Measurements from ENCODE around the gene FAM180B. TPM values are rescaled to one million over a fixed set of nuclear protein-coding genes. Genes with fewer than 3 reads are reported as not detected.
"Not testable (repeated sequence)": the region's sequence is repeated elsewhere in the genome, so short reads cannot be mapped to it uniquely, and the experiment has no call there.

FAM180B gene
- total RNA-seq, 5 donors from 2014 or later (not counting 1 experiment from before 2014, with no cell fraction given), result 0.20 to 0.51 (median 0.28) TPM; not detected in 2

GRCh38 chr11:47564366-47564765, 22.1 kb upstream of the FAM180B start:
- H3K27me3 Mint-ChIP-seq; H3K27me3 ChIP-seq (replicated peaks in 1 of 2; ENCODE audit: control insufficient read depth in 2 of 2, extremely low read depth in 1 of 2, insufficient read depth in 2 of 2, low read length in 1 of 2); DNase-seq; H3K27ac ChIP-seq (ENCODE audit: low read length); ATAC-seq (replicated peaks in 1 of 4); H3K9me3 Mint-ChIP-seq; H3K36me3 Mint-ChIP-seq; H3K36me3 ChIP-seq (ENCODE audit: control insufficient read depth in 2 of 2, extremely low read depth in 1 of 2, insufficient read depth in 1 of 2, low read length in 1 of 2); H3K9me3 ChIP-seq; H3K4me3 ChIP-seq (ENCODE audit: control insufficient read depth in 1 of 2, extremely low read depth in 1 of 2, low read length in 1 of 2): not testable (repeated sequence)
- ChIA-PET POLR2A (interaction anchor here (0.6 to 1.4 kb wide), 6 partner anchors 13 to 350 kb away, joined by 3 to 5 read pairs (median 4); partner anchors contain the start of gene DDB2 (in 1 of the 2)), CTCF (interaction anchor here (0.5 to 1.5 kb wide), 8 partner anchors 8 to 190 kb away, joined by 3 to 6 read pairs (median 4); partner anchors contain the start of gene CELF1 (in 1 of the 2))
- H3K27ac Mint-ChIP-seq, result peak overlapping the region in 1 of 2 donors; percentile 55
- peaks cover 8 to 22% (median 19%) of the 10 kb centered on the region in 3 donors for H3K4me1 Mint-ChIP-seq
- peak overlapping the region; percentile 47 to 77 (median 69) for H3K4me3 Mint-ChIP-seq
- WGBS (ENCODE audit: insufficient coverage), result 86% methylated on average over 5 of the region's 10 CpGs
- peaks cover 4 to 24% of the 10 kb centered on the region in 2 experiments for H3K4me1 ChIP-seq (ENCODE audit: control insufficient read depth in 1 of 2, extremely low read depth in 1 of 2, insufficient read depth in 2 of 2, low read length in 2 of 2)

DNA sequence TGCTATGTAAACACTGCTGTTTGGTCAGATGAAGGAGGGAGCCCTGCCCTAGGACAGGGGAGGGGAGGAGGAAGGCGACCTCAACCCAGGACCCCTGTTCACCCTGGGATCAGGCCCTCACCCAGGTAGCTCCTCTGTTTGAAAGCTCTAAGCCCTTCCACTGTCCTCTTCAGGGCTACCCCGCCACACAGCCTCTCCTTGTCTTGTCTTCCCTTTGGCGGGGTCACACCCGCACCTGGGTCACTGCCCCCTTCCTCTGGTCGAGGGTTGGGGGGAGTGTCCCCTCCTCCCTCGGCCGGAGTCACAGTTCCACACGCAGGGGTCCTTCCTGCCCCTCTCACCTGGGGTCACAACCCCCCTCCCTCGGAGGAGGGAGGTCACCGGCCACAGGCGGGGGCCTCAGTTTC, 21.5 kb upstream of the FAM180B start:
- Mint-ChIP-seq H3K27ac (peak overlapping the region; percentile 43 to 85), H3K9me3 (no peaks in the 10 kb centered on the region), H3K4me3 (peak overlapping the region; percentile 74 to 80 (median 77)), H3K27me3 (no peaks in the 10 kb centered on the region), H3K36me3 (no peaks in the 10 kb centered on the region), H3K4me1 (peaks cover 8 to 24% (median 19%) of the 10 kb centered on the region in 3 donors)
- peaks cover 0 to 5% of the 10 kb centered on the region in 2 donors for H3K36me3 ChIP-seq (ENCODE audit: control insufficient read depth in 2 of 2, extremely low read depth in 1 of 2, insufficient read depth in 1 of 2, low read length in 1 of 2)
- peak overlapping the region; percentile 81 for H3K27ac ChIP-seq (ENCODE audit: low read length)
- no peaks in the 10 kb centered on the region for H3K9me3 ChIP-seq
- ATAC-seq (replicated peaks in 1 of 4), result peak in 3 of 4 experiments; percentile 6 to 11 (median 8)
- ChIA-PET CTCF (interaction anchor here (0.5 to 1.5 kb wide), 8 partner anchors 9 to 156 kb away, joined by 3 to 6 read pairs (median 4); partner anchors contain the start of gene CELF1 (in 1 of the 2)), POLR2A (interaction anchor here (0.5 to 1.4 kb wide), 7 partner anchors 13 to 350 kb away, joined by 3 to 5 read pairs (median 4); partner anchors contain the start of gene DDB2 (in 1 of the 2))
- no peaks in the 10 kb centered on the region for H3K27me3 ChIP-seq (replicated peaks in 1 of 2; ENCODE audit: control insufficient read depth in 2 of 2, extremely low read depth in 1 of 2, insufficient read depth in 2 of 2, low read length in 1 of 2)
- H3K4me1 ChIP-seq (ENCODE audit: control insufficient read depth in 1 of 2, extremely low read depth in 1 of 2, insufficient read depth in 2 of 2, low read length in 2 of 2), result peaks cover 4 to 24% of the 10 kb centered on the region in 2 experiments
- H3K4me3 ChIP-seq (ENCODE audit: control insufficient read depth in 1 of 2, extremely low read depth in 1 of 2, low read length in 1 of 2), result peak overlapping the region; percentile 83 to 91
- WGBS (ENCODE audit: insufficient coverage), result 0% methylated on average over 1 of the region's 11 CpGs
- no peak for DNase-seq

- peak; percentile 12 to 71 (median 51) for DNase-seq
- Histone ChIP-seq H3K27me3 (replicated peaks in 1 of 2; ENCODE audit: control insufficient read depth in 2 of 2, extremely low read depth in 1 of 2, insufficient read depth in 2 of 2, low read length in 1 of 2) (no peaks in the 10 kb centered on the region), H3K36me3 (ENCODE audit: control insufficient read depth in 2 of 2, extremely low read depth in 1 of 2, insufficient read depth in 1 of 2, low read length in 1 of 2) (peaks cover 0 to 9% of the 10 kb centered on the region in 2 donors), H3K4me3 (ENCODE audit: control insufficient read depth in 1 of 2, extremely low read depth in 1 of 2, low read length in 1 of 2) (peak within 1 kb of the TSS; percentile 83 to 91), H3K27ac (ENCODE audit: low read length) (peak within 1 kb of the TSS; percentile 81), H3K9me3 (no peaks in the 10 kb centered on the region), H3K4me1 (ENCODE audit: control insufficient read depth in 1 of 2, extremely low read depth in 1 of 2, insufficient read depth in 2 of 2, low read length in 2 of 2) (peaks cover 4 to 24% of the 10 kb centered on the region in 2 experiments)
- Mint-ChIP-seq H3K36me3 (no peaks in the 10 kb centered on the region), H3K4me3 (peak within 1 kb of the TSS; percentile 77 to 83 (median 79)), H3K4me1 (peaks cover 8 to 24% (median 22%) of the 10 kb centered on the region in 3 donors), H3K9me3 (no peaks in the 10 kb centered on the region), H3K27ac (peak within 1 kb of the TSS; percentile 76 to 85), H3K27me3 (no peaks in the 10 kb centered on the region)
- POLR2A ChIA-PET, result interaction anchor here (0.5 to 1.4 kb wide), 5 partner anchors 11 to 56 kb away, joined by 3 to 4 read pairs (median 3); no protein-coding TSS in a partner anchor
- under 1% methylated on average over 86 of the region's 86 CpGs for WGBS (ENCODE audit: insufficient coverage)
- ATAC-seq (replicated peaks in 1 of 4), result peak; percentile 87 to 93 (median 90)
- CTCF ChIA-PET, result interaction anchor here (0.6 to 1.9 kb wide), 4 partner anchors 8 to 14 kb away, joined by 3 to 11 read pairs (median 4); partner anchors contain the start of genes KBTBD4 (in 1 of the 2) and NDUFS3 (in 1 of the 2)
These were observed 20.9 kb upstream of the FAM180B start, which contains the start of gene PTPMT1 for GRCh38 chr11:47565340-47566148. PTPMT1 (plus strand) TSS chr11:47565599; CDS start chr11:47565623, 24 bp downstream.

- WGBS (ENCODE audit: insufficient coverage), result 22% methylated on average over 12 of the region's 17 CpGs
- Histone ChIP-seq H3K9me3 (no peaks in the 10 kb centered on the region), H3K4me1 (ENCODE audit: control insufficient read depth in 1 of 2, extremely low read depth in 1 of 2, insufficient read depth in 2 of 2, low read length in 2 of 2) (peaks cover 4 to 24% of the 10 kb centered on the region in 2 experiments), H3K4me3 (ENCODE audit: control insufficient read depth in 1 of 2, extremely low read depth in 1 of 2, low read length in 1 of 2) (peak overlapping the region; percentile 83 to 91), H3K36me3 (ENCODE audit: control insufficient read depth in 2 of 2, extremely low read depth in 1 of 2, insufficient read depth in 1 of 2, low read length in 1 of 2) (peaks cover 0 to 16% of the 10 kb centered on the region in 2 donors), H3K27me3 (replicated peaks in 1 of 2; ENCODE audit: control insufficient read depth in 2 of 2, extremely low read depth in 1 of 2, insufficient read depth in 2 of 2, low read length in 1 of 2) (no peaks in the 10 kb centered on the region), H3K27ac (ENCODE audit: low read length) (peak overlapping the region; percentile 44)
- ChIA-PET CTCF (interaction anchor here (0.6 to 1.9 kb wide), 2 partner anchors 7 to 13 kb away, joined by 3 to 11 read pairs; partner anchors contain the start of genes KBTBD4 (in 1 of the 2) and NDUFS3 (in 1 of the 2)), POLR2A (interaction anchor here (0.5 to 1.0 kb wide), 4 partner anchors 10 to 296 kb away, joined by 3 to 5 read pairs (median 4); partner anchors contain the start of genes KBTBD4 (in 1 of the 2), MADD (in 1 of the 2) and NDUFS3 (in 1 of the 2))
- Mint-ChIP-seq H3K27ac (peak overlapping the region in 1 of 2 donors; percentile 78), H3K27me3 (no peaks in the 10 kb centered on the region), H3K4me3 (peak overlapping the region; percentile 77 to 83 (median 79)), H3K9me3 (no peaks in the 10 kb centered on the region), H3K36me3 (peaks cover 1% of the 10 kb centered on the region), H3K4me1 (peaks cover 8 to 28% (median 23%) of the 10 kb centered on the region in 3 donors)
- DNase-seq (no peak), ATAC-seq (replicated peaks in 1 of 4) (no peak)
These were observed 20.3 kb upstream of the FAM180B start for GRCh38 chr11:47566149-47566698.

DNA sequence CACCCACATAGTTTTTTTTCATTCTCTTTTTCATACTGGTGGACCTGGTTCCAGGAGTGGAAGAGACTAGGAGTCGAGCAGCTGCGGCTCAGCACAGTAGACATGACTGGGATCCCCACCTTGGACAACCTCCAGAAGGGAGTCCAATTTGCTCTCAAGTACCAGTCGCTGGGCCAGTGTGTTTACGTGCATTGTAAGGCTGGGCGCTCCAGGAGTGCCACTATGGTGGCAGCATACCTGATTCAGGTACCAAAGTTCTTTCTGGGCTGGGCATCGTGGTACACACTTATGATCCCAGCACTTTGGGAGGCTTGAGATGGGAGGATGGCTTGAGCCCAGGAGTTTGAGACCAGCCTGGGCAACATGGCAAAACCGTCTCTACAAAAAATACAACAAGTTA, 16.8 kb upstream of the FAM180B start:
- CTCF ChIA-PET, result no interaction called here
- Mint-ChIP-seq H3K36me3 (peaks cover 20% of the 10 kb centered on the region), H3K4me3 (no peak overlapping the region)

More for the DNA sequence above, 16.8 kb upstream of the FAM180B start:
- Mint-ChIP-seq H3K4me1 (peaks cover 17 to 31% (median 27%) of the 10 kb centered on the region in 3 donors), H3K9me3 (no peaks in the 10 kb centered on the region), H3K27me3 (no peaks in the 10 kb centered on the region), H3K27ac (peak overlapping the region in 1 of 2 donors; percentile 22)
- DNase-seq (no peak), ATAC-seq (replicated peaks in 1 of 4) (no peak)
- Histone ChIP-seq H3K36me3 (ENCODE audit: control insufficient read depth in 2 of 2, extremely low read depth in 1 of 2, insufficient read depth in 1 of 2, low read length in 1 of 2) (peaks cover 7 to 43% of the 10 kb centered on the region in 2 donors), H3K4me3 (ENCODE audit: control insufficient read depth in 1 of 2, extremely low read depth in 1 of 2, low read length in 1 of 2) (no peak overlapping the region), H3K27ac (ENCODE audit: low read length) (no peak overlapping the region), H3K4me1 (ENCODE audit: control insufficient read depth in 1 of 2, extremely low read depth in 1 of 2, insufficient read depth in 2 of 2, low read length in 2 of 2) (peaks cover 4 to 19% of the 10 kb centered on the region in 2 experiments), H3K27me3 (replicated peaks in 1 of 2; ENCODE audit: control insufficient read depth in 2 of 2, extremely low read depth in 1 of 2, insufficient read depth in 2 of 2, low read length in 1 of 2) (no peaks in the 10 kb centered on the region), H3K9me3 (no peaks in the 10 kb centered on the region)
- POLR2A ChIA-PET, result no interaction called here
- 96% methylated on average over 6 of the region's 7 CpGs for WGBS (ENCODE audit: insufficient coverage)
